H1 (cell line): Measurements from ENCODE around the gene TMEM272. TPM values are rescaled to one million over a fixed set of nuclear protein-coding genes. Genes with fewer than 3 reads are reported as not detected.

Source experiments
- CTCF ChIA-PET: fragments of 300-600 bp; sonication (Branson Sonifier 250); formaldehyde crosslinking; loops from one replicate; lab custom pipeline; 2021; ENCODE audit not compliant: partially characterized antibody; lab: Charles Lee
- POLR2A ChIA-PET: fragments of 300-600 bp; sonication (Branson Sonifier 250); formaldehyde crosslinking; loops from one replicate; lab custom pipeline; 2021; ENCODE audit warnings: inconsistent platforms; ENCODE audit not compliant: partially characterized antibody; lab: Charles Lee
- DNase-seq, 2 experiments: peaks; one replicate each; pipeline versions ENCODE4 v3.0.0 to v3.0.0-alpha.2; 2010 to 2022; ENCODE audit warnings: low spot score in 2 of 2, low read depth in 1 of 2, mixed read lengths in 1 of 2
- FAIRE-seq: peaks from 2 replicates; lab custom pipeline; 2011; peaks lifted over from hg19 to GRCh38; lab: Jason Lieb, UNC
- H2AFZ ChIP-seq: 2 replicates; pipeline ENCODE4 v1.8.1; 2012; ENCODE audit warnings: low read length, inconsistent platforms
- H2AK5ac ChIP-seq: 2 replicates; pipeline ENCODE4 v1.6.1; 2013; ENCODE audit warnings: low read depth, low read length
- H2BK120ac ChIP-seq: replicated peaks from 2 replicates; pipeline ENCODE3; 2013; ENCODE audit warnings: low read depth, low read length, inconsistent platforms
- H2BK12ac ChIP-seq: 2 replicates; pipeline ENCODE4 v1.6.1; 2013; ENCODE audit warnings: low read depth, low read length
- H2BK15ac ChIP-seq: 2 replicates; pipeline ENCODE4 v1.6.1; 2013; ENCODE audit warnings: low read length
- H2BK20ac ChIP-seq: 2 replicates; pipeline ENCODE4 v1.6.1; 2013; ENCODE audit warnings: low read length
- H2BK5ac ChIP-seq: 2 replicates; pipeline ENCODE4 v1.6.1; 2013; ENCODE audit warnings: low read depth, low read length
- H3K14ac ChIP-seq: 2 replicates; pipeline ENCODE4 v1.6.1; 2013; ENCODE audit warnings: inconsistent platforms; ENCODE audit not compliant: insufficient read length
- H3K18ac ChIP-seq: 2 replicates; pipeline ENCODE4 v1.6.1; 2013; ENCODE audit warnings: low read length; ENCODE audit errors: extremely low read depth
- H3K23ac ChIP-seq: 2 replicates; pipeline ENCODE4 v1.6.1; 2013; ENCODE audit warnings: inconsistent platforms; ENCODE audit not compliant: insufficient read length
- H3K23me2 ChIP-seq: 2 replicates; pipeline ENCODE4 v1.6.1; 2013; ENCODE audit warnings: low read depth, low read length
- H3K27ac ChIP-seq: 2 replicates; pipeline ENCODE4 v1.6.1; 2011; ENCODE audit warnings: low read depth, low read length, inconsistent platforms
- H3K27me3 ChIP-seq, 4 experiments: replicated peaks in 1 of 4; 1 replicate in 1 of 4; 2 replicates in 3 of 4; pipeline versions ENCODE4 v1.6.1 to v1.8.1; 2011 to 2013; ENCODE audit warnings: low read length in 3 of 4, mild to moderate bottlenecking in 3 of 4, inconsistent platforms in 2 of 4, mixed read lengths in 2 of 4, moderate library complexity in 1 of 4; ENCODE audit not compliant: control insufficient read depth in 3 of 4, insufficient read depth in 3 of 4; ENCODE audit errors: extremely low read depth in 1 of 4
- H3K36me3 ChIP-seq, 4 experiments: 2 replicates each; pipeline versions ENCODE4 v1.6.1 to v1.8.1; 2011 to 2013; ENCODE audit warnings: mild to moderate bottlenecking in 4 of 4, low read length in 3 of 4, moderate library complexity in 2 of 4, control low read depth in 1 of 4, inconsistent platforms in 1 of 4; ENCODE audit not compliant: insufficient read depth in 4 of 4, control insufficient read depth in 2 of 4
- H3K4ac ChIP-seq: replicated peaks from 2 replicates; pipeline ENCODE3; 2013; ENCODE audit warnings: low read length, low read depth, mixed read lengths, inconsistent platforms; ENCODE audit not compliant: insufficient read length
- H3K4me1 ChIP-seq, 4 experiments: replicated peaks in 1 of 4; 1 replicate in 1 of 4; 2 replicates in 3 of 4; pipeline versions ENCODE4 v1.6.1 to v1.8.1; 2011 to 2013; ENCODE audit warnings: low read length in 3 of 4, inconsistent platforms in 2 of 4, mixed read lengths in 1 of 4; ENCODE audit not compliant: insufficient read depth in 4 of 4, control insufficient read depth in 3 of 4
- H3K4me2 ChIP-seq, 2 experiments: 2 replicates each; pipeline versions ENCODE4 v1.6.1 to v1.8.1; 2011 to 2013; ENCODE audit warnings: low read depth in 2 of 2, low read length in 2 of 2, control low read depth in 1 of 2, inconsistent platforms in 1 of 2, mild to moderate bottlenecking in 1 of 2; ENCODE audit not compliant: insufficient read depth in 1 of 2
- H3K4me3 ChIP-seq, 4 experiments: fragments of 200-600, 300-600 bp in 1 of 4; sonication (generic), shearing (Covaris generic), sonication (Bioruptor Twin) in 1 of 4; 2 replicates each; pipeline versions ENCODE4 v1.5.1 to v1.8.1; 2011 to 2016; ENCODE audit warnings: low read length in 4 of 4, low read depth in 3 of 4, control low read depth in 2 of 4, inconsistent platforms in 2 of 4, mild to moderate bottlenecking in 2 of 4, mixed read lengths in 1 of 4, moderate library complexity in 1 of 4; ENCODE audit not compliant: insufficient read depth in 2 of 4; ENCODE audit errors: extremely low read depth in 1 of 4
- H3K56ac ChIP-seq: replicated peaks from 2 replicates; pipeline ENCODE3; 2013; ENCODE audit warnings: low read depth, mild to moderate bottlenecking, mixed read lengths, low read length, inconsistent platforms; ENCODE audit not compliant: insufficient read length
- H3K79me1 ChIP-seq: 2 replicates; pipeline ENCODE4 v1.6.1; 2013; ENCODE audit warnings: low read depth, low read length, control low read depth
- H3K79me2 ChIP-seq, 2 experiments: 2 replicates each; pipeline versions ENCODE4 v1.6.1 to v1.8.1; 2012 to 2013; ENCODE audit warnings: low read length in 2 of 2, mild to moderate bottlenecking in 2 of 2, inconsistent platforms in 1 of 2; ENCODE audit not compliant: insufficient read depth in 2 of 2, control insufficient read depth in 1 of 2
- H3K9ac ChIP-seq, 4 experiments: replicated peaks in 1 of 4; 1 replicate in 1 of 4; 2 replicates in 3 of 4; pipeline versions ENCODE4 v1.6.1 to v1.8.1; 2011 to 2013; ENCODE audit warnings: low read depth in 3 of 4, low read length in 3 of 4, control low read depth in 2 of 4, mild to moderate bottlenecking in 2 of 4, moderate library complexity in 2 of 4, inconsistent platforms in 1 of 4; ENCODE audit errors: extremely low read depth in 1 of 4
- H3K9me3 ChIP-seq, 2 experiments: 2 replicates each; pipeline versions ENCODE4 v1.6.1 to v1.8.1; 2012 to 2013; ENCODE audit warnings: mild to moderate bottlenecking in 2 of 2, moderate library complexity in 2 of 2, control low read depth in 1 of 2, inconsistent platforms in 1 of 2, low read depth in 1 of 2, low read length in 1 of 2, mixed read lengths in 1 of 2; ENCODE audit not compliant: insufficient read depth in 2 of 2
- H4K20me1 ChIP-seq, 2 experiments: replicated peaks in 1 of 2; 2 replicates each; pipeline versions ENCODE3 to v1.8.1; 2011 to 2013; ENCODE audit warnings: inconsistent platforms in 2 of 2, low read length in 2 of 2, mild to moderate bottlenecking in 1 of 2; ENCODE audit not compliant: insufficient read depth in 2 of 2, control insufficient read depth in 1 of 2
- H4K5ac ChIP-seq: 2 replicates; pipeline ENCODE4 v1.6.1; 2013; ENCODE audit warnings: low read length, low read depth, mixed read lengths, inconsistent platforms; ENCODE audit not compliant: insufficient read length
- H4K8ac ChIP-seq: 2 replicates; pipeline ENCODE4 v1.8.0; 2013; ENCODE audit warnings: mild to moderate bottlenecking, moderate library complexity, low read length, inconsistent platforms; ENCODE audit not compliant: insufficient read depth; ENCODE audit errors: extremely low read depth
- H4K91ac ChIP-seq: replicated peaks from 2 replicates; pipeline ENCODE3; 2013; ENCODE audit warnings: low read length, mixed read lengths, inconsistent platforms; ENCODE audit not compliant: insufficient read length
- E2F6 ChIP-seq: IDR thresholded peaks from 2 replicates; pipeline ENCODE4 v1.6.1; 2012; ENCODE audit warnings: inconsistent platforms
- JUN ChIP-seq: IDR thresholded peaks from 2 replicates; pipeline ENCODE4 v1.6.1; 2011; ENCODE audit warnings: low read depth, mild to moderate bottlenecking, improper control_type of control experiment, low read length
- RNF2 ChIP-seq: fragments of 200-900, 300-1000 bp; sonication (generic); IDR thresholded peaks from 2 replicates; pipeline ENCODE4 v1.7.1; 2016; ENCODE audit warnings: borderline replicate concordance, low read depth, mild to moderate bottlenecking, antibody characterized with exemption, low read length; ENCODE audit not compliant: poor library complexity, severe bottlenecking; ENCODE audit errors: missing control alignments
- SIN3A ChIP-seq, 2 experiments: IDR thresholded peaks in 1 of 2; conservative IDR thresholded peaks in 1 of 2; 2 replicates each; pipeline ENCODE4 v1.6.1; 2011 to 2012; ENCODE audit warnings: low read length in 2 of 2, improper control_type of control experiment in 1 of 2, low read depth in 1 of 2, mild to moderate bottlenecking in 1 of 2
- WGBS, 2 experiments: shearing (Covaris generic) in 1 of 2; methylation state at CpG; one replicate each; pipeline versions ENCODE4 v1.1.6 to v1.1.7; 2013 to 2015; ENCODE audit warnings: low lambda C conversion rate in 2 of 2, mixed read lengths in 2 of 2, inconsistent platforms in 1 of 2, low coverage in 1 of 2, missing lambda C conversion rate in 1 of 2; ENCODE audit not compliant: insufficient replicate concordance in 2 of 2, insufficient coverage in 1 of 2, insufficient read length in 1 of 2; ENCODE audit errors: extremely low coverage in 1 of 2, missing lambda C conversion rate in 1 of 2; 5-methylcytosine and 5-hydroxymethylcytosine counted together
- polyA plus RNA-seq, 7 experiments: library from polyadenylated mRNA; depleted of rRNA in 3 of 7; stranded (reverse) in 5 of 7; unstranded in 2 of 7; fragments of >200 nt in 5 of 7; fragments of 200-250 nt in 2 of 7; gene quantifications; 1 replicate in 5 of 7; 2 replicates in 1 of 7; 4 replicates in 1 of 7; pipeline versions ENCODE4 v1.2.1 to v1.2.3, GENCODE V29; 2011 to 2013; ENCODE audit warnings: missing spikeins in 2 of 7, mixed read lengths in 2 of 7
- total RNA-seq: library from RNA; stranded (reverse); fragmentation: NEBNext Ultra II Directional; extraction: Animal tissue kit (Norgen Biotek cat#: 25700); gene quantifications from 2 replicates; pipeline ENCODE4 v1.2.1, GENCODE V29; 2021

The TMEM272 gene
- total and polyA plus RNA-seq, 2 of the 8 experiments (the other 6 are each of a cell fraction or from before 2014, with no cell fraction given), result 0.05 TPM; not detected in 1

GRCh38 chr13:51797664-51798488 is 47.1 kb downstream of the TMEM272 start:
- Histone ChIP-seq H2BK12ac (no peak overlapping the region), H4K5ac (no peak overlapping the region), H2BK120ac (no peak overlapping the region), H2BK20ac (no peak overlapping the region), H3K4me1 (peaks cover 4 to 18% (median 6%) of the 10 kb centered on the region in 4 experiments), H2AFZ (no peak overlapping the region), H3K14ac (no peak overlapping the region), H3K9ac (no peak overlapping the region), H3K79me1 (no peaks in the 10 kb centered on the region), H3K9me3 (no peaks in the 10 kb centered on the region), H3K56ac (no peak overlapping the region), H2AK5ac (no peak overlapping the region), H3K27me3 (no peaks in the 10 kb centered on the region), H2BK15ac (no peak overlapping the region), H3K36me3 (no peaks in the 10 kb centered on the region), H3K27ac (no peak overlapping the region), H4K91ac (no peak overlapping the region), H3K79me2 (no peaks in the 10 kb centered on the region), H3K23me2 (no peaks in the 10 kb centered on the region), H3K4me2 (no peak overlapping the region; a peak in 1 of 4 replicates), H3K4me3 (no peak overlapping the region), H4K20me1 (no peaks in the 10 kb centered on the region), H4K8ac (peak overlapping the region; percentile 66), H3K23ac (no peak overlapping the region), H2BK5ac (no peak overlapping the region; the same call in 1 of the 2 replicates), H3K4ac (no peak overlapping the region), H3K18ac (no peak overlapping the region)
- FAIRE-seq (peak; percentile 94), DNase-seq (peak in 1 of 2 experiments; percentile 55)
- 63% methylated on average over 12 of the region's 12 CpGs; no CpG with 5 or more reads in 1 of the 2 experiments for WGBS, 2 experiments
- POLR2A ChIA-PET, result interaction anchor here (0.5 to 3.1 kb wide), 9 partner anchors 12 to 365 kb away, joined by 3 to 23 read pairs (median 3); partner anchors contain the start of gene INTS6
- CTCF ChIA-PET, result interaction anchor here (0.6 to 9.1 kb wide), 45 partner anchors 10 to 673 kb away, joined by 3 to 123 read pairs (median 4); partner anchors contain the start of gene TMEM272
- 0 out of 4 replicates have a peak, but pooled peaks of 1 of the 2 experiments have one; percentile 49 for TF ChIP-seq SIN3A (conservative IDR thresholded peaks at IDR 0.05 in 1 of 2, IDR thresholded peaks at IDR 0.05 in 1 of 2; ENCODE audit: low read depth in 1 of 2, low read length in 2 of 2)
- TF ChIP-seq RNF2, result no peak
- peak; percentile 82; the same call in 1 of the 2 replicates for TF ChIP-seq JUN
- no peak for TF ChIP-seq E2F6
